DMS 273 treated with DMSO at 0.1 percent for 48 hours (cell line): Measurements from ENCODE around the gene BRCA1.

Experiments used
- DNase-seq: peaks from one replicate; lab custom pipeline; 2025; lab: John Stamatoyannopoulos, UW

The BRCA1 gene

DNA sequence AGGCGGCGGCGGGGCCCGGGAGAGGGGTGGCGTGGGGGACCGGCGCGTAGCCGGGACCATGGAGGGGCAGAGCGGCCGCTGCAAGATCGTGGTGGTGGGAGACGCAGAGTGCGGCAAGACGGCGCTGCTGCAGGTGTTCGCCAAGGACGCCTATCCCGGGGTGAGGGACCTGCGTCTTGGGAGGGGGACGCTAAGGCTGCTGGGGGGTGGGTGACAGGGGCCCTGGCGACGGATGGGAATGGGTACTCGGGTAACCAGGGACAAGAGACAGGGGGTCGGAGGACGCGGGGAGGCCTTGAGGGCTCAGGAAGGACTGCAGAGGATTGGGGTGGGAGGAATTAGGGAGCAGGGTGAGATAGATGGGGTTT is 99.9 kb downstream of the BRCA1 start:
- no peak for DNase-seq

- peak; percentile 96 for DNase-seq
Observed at GRCh38 chr17:43024407-43025289, 100.5 kb downstream of the BRCA1 start, which contains the start of gene RND2. TSS of gene RND2 (plus strand) at chr17:43025231. CDS start at chr17:43025348, 117 bp downstream.

GRCh38 chr17:43021741-43022512 is 103.2 kb downstream of the BRCA1 start, which contains the start of gene VAT1:
TSS of gene VAT1 (minus strand) at chr17:43022385. CDS start at chr17:43022322, 63 bp downstream.
- DNase-seq, result peak; percentile 58

DNA sequence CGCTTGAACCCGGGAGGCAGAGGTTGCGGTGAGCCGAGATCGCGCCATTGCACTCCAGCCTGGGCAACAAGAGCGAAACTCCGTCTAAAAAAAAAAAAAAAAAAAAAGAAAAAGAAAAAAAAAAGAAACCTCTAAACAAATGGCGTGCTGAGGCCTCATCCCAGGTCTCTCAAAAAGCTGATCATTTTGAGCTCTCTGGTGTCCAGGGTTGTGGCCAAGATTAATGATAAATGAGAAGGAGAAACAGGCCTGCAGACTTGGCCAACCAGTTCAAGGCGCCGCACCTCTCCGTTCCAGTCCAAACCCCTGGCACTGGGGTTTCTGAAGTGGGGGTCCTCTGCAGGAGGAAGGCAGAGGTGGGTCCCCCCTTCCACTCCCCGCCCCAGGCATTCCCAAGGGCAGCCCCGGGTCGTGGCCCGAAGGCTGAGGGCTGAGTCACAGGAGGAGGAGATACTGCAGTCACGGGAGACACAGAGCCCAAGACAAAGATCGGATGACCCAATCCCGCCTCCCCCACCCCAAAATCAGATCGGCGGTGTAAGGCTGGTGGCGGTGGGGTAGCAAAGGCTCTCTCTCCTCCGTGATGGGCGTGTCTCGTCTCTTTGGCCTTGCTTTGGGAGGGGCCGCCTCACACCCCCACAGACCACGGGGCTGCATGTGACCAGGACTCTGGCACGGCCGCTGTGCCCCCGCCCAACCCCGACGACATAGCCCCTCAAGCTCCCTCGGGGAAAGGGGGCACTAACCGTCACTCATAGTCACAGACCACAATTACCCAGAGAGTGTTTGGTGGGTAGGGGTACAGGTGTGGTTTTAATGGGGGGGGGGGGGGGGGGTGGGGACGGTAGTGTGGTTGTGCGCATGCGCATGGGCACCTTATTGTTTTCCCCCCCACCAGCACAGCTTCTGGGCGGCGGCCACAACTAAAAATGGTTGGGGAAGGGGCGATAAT is 104.1 kb downstream of the BRCA1 start:
- no peak for DNase-seq

DNA sequence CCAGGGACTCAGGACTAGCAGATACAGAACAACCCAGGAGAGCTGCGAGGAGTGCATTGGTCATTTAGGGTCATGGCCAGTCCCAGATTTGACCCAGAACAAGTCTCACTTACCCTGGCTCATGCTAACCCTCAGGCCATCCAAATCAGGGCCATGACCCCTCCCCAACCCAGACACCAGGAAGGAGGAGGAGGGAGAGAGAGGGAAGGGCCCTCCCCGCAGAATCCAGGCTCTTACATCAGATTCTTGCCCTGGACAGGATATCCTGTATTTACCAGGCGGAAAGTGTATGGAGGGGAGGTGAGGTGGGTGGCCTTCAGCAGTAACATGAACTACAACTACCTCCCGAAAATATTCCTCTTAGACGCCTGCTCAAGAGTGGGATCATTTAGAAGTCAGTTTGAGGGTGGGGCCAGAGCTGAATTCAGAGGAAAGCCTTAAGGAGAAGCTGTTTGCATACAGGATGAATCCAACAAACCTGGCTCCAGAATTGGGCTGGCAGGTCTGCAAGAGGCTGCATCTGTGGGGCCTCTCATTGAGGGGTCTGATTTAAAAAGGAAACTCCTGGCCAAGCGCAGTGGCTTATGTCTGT is 105.0 kb downstream of the BRCA1 start:
- DNase-seq, result no peak

GRCh38 chr17:43019418-43019817 is 105.7 kb downstream of the BRCA1 start:
- no peak for DNase-seq

DNA sequence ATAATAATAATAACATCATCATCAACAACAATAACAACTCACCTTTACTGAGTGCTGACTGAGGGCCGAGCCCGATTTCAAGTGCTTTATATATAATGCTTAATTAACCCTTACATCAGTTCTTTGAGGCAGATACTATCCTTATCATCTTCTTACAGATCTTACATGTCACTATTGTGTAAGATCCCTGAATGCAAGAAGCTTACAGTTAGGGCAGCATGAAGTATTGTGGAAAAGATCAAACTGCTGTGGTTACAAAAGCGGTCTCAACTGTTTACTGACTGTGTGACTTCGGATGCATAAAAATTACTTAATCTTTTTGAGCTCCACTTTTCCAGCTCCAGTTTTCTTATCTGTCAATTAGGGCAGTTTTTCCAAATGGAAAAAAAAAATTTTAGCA is 106.2 kb downstream of the BRCA1 start:
- DNase-seq, result no peak

DNA sequence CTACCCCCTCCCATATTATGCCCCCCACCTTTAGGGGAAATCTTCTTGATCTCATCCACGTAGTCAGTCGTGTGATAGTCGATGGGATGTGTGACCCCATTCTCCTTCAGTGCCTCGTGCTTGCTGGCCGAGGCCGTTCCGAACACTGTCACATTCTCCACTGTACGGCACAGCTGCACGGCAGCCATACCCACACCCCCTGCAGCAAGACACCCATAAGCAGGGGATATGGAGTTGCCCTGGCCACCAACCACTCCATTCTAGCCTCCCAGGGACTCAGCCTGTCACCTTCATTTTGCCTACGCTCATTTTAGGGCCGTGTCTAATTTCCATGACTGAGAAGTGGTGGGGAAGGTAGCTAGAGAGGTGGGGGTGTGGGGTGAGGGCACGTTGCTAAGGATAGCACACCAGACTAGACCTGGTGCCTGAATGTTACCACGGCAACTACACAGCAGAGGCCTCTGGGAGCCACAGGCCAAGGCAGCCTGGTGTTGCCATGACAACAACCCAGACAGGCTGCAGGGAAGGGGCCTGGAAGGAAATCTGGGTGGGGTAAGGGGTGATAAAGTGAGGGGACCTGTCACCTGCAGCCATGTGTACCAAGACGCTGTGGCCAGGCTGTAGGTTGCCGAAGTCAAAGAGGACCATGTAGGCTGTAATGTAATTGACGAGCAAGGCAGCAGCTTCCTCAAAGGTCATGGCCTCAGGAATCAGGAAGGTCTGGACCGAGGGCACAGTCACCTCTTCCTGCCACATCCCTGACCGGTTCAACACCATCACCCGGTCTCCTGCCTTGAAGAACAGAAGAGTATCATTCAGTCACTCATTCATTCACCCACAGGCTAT is 106.9 kb downstream of the BRCA1 start:
- DNase-seq, result no peak

- DNase-seq, result no peak
Observed at GRCh38 chr17:43016216-43016615, 108.9 kb downstream of the BRCA1 start.

- DNase-seq, result no peak
Observed at GRCh38 chr17:43015579-43015978, 109.6 kb downstream of the BRCA1 start.

DNA sequence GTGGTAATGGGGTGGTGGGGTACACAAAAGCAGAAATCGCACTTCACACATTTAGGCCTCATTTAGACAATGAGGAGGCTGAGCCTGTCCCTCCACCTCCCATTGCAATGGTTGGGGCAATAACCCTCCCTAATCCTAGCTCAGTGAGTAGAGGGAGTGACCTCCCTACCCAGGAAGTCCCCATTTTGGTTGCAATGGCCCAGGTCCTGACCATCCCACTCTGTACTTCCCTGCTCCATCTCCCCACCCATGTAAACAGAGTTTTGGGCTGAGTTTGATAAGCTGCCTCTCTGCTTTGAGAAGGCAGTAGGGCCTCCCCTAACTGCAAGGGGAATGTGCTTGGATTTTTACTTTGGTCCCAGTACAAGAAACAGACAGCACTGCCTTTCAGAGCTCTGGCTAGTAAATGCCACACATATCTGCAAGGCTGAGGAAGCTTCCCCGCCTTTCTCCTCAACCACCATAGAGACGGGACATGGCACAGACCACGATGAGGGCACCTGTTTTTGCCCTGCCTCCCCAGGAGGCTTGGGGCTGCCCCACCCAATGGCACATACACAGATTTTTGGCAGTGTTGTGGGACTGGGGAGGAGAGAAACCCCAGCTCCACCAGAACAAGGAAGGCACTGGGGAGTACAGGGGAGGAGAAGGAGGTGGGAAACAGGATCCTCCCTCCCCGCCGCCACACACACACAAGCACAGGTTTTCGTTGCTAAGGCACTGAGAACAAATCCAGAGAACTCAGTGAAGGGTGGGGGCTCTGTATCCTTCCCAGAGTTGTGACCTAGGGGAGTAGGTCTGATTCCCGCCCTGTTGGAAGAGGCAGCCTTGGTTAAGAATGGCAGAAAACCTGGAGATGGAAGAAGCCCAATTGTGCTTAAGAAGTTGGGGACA is 110.3 kb downstream of the BRCA1 start:
- DNase-seq, result no peak

DNA sequence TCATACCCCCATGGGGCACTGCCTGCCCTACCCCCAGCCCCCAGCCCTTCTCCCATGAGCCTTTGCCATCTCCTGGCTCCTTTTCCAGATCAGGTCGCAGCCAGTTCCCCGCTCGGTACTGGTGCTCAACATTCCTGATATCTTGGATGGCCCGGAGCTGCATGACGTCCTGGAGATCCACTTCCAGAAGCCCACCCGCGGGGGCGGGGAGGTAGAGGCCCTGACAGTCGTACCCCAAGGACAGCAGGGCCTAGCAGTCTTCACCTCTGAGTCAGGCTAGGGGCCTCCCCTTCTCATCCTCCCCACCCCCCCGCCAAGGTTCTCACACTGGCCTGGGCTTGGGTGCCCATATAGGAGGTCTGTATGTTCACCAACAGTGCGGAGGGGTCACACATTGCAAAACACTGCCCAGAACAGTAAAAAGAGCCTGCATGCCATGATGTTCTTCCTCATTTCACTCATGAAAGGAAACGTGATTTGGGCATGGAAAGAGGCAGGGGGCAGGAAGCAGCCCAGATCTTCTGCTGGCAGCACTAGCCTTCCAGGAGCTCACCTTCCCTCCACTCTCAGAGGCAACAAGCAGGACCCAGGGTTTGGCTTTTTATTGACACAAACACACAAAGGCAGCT is 111.0 kb downstream of the BRCA1 start:
- no peak for DNase-seq

DNA sequence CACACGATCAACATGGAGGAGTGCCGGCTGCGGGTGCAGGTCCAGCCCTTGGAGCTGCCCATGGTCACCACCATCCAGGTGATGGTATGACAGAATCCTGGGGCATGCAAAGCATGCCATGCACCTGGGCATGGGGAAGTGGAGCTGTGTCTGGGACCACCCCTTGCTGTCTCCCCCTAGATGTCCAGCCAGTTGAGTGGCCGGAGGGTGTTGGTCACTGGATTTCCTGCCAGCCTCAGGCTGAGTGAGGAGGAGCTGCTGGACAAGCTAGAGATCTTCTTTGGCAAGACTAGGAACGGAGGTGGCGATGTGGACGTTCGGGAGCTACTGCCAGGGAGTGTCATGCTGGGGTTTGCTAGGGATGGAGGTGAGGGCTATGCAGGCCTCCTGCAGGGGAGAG is 111.9 kb downstream of the BRCA1 start:
- DNase-seq, result no peak

DNA sequence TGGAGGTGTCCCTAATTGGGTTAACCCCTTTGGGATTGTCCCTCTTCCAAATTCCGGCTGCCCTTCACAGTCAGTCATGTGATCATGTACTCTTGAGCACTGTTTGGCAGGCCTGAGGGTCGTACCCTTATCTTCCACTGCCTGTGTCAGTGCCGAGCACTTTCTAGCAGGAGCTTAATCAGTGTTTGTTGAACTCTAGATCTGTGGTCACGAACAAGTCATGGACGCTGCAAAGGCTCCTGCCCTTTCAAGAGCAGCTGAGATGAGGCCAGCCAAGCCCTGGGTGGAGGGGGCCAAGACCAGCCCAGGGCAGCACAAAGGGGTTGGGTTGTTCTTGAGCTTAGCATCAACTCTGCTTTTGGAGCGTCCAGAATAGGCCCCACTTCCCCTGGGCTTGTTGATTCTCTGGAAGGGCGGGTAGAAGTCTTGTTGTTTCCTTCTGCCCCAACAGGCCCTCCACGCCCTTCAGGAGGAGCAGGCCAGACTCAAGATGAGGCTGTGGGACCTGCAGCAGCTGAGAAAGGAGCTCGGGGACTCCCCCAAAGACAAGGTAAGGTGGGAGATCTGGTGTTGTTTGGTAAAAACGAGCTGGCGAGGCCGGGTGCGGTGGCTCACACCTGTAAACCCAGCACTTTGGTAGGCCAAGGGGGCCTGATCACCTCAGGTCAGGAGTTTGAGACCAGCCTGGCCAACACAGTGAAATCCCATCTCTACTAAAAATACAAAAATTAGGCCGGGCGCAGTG is 113.3 kb downstream of the BRCA1 start:
- no peak for DNase-seq

GRCh38 chr17:43010667-43011308 is 114.4 kb downstream of the BRCA1 start:
- DNase-seq, result no peak

- DNase-seq, result peak; percentile 71
Observed at GRCh38 chr17:43006639-43007551, 118.3 kb downstream of the BRCA1 start, which contains the start of gene IFI35. TSS of gene IFI35 (plus strand) at chr17:43006784. CDS start at chr17:43006948, 164 bp downstream.
